H1 (cell line): Measurements from ENCODE around the gene IL21R. TPM values are rescaled to one million over a fixed set of nuclear protein-coding genes. Genes with fewer than 3 reads are reported as not detected.

Experiments used
- ASH2L ChIP-seq: fragments of 200-600, 300-600 bp; sonication (generic); IDR thresholded peaks from one replicate; pipeline ENCODE4 v1.7.1; 2017; ENCODE audit warnings: low read length
- CHD7 ChIP-seq: fragments of 300-600 bp; sonication (generic); IDR thresholded peaks from 2 replicates; pipeline ENCODE4 v1.7.1; 2012; ENCODE audit warnings: low read length, moderate library complexity, mild to moderate bottlenecking, inconsistent platforms; ENCODE audit not compliant: insufficient replicate concordance
- GTF2F1 ChIP-seq: IDR thresholded peaks from 2 replicates; pipeline ENCODE4 v1.6.1; 2012; ENCODE audit warnings: low read depth, low read length, improper control_type of control experiment, borderline replicate concordance
- HDAC6 ChIP-seq: IDR thresholded peaks from one replicate; pipeline ENCODE4 v1.7.1; 2012; ENCODE audit warnings: low read depth, mild to moderate bottlenecking, inconsistent platforms, low read length, moderate library complexity
- KDM4A ChIP-seq: IDR thresholded peaks from one replicate; pipeline ENCODE4 v1.7.1; 2012; ENCODE audit warnings: low read depth, mild to moderate bottlenecking, moderate library complexity, low read length, inconsistent platforms; ENCODE audit not compliant: severe bottlenecking
- SAP30 ChIP-seq: fragments of 300-600 bp; sonication (generic); IDR thresholded peaks from 2 replicates; pipeline ENCODE4 v1.7.1; 2012; ENCODE audit warnings: low read length, moderate library complexity, mild to moderate bottlenecking, inconsistent platforms; ENCODE audit not compliant: insufficient read depth, insufficient replicate concordance
- SIN3A ChIP-seq, 2 experiments: IDR thresholded peaks in 1 of 2; conservative IDR thresholded peaks in 1 of 2; 2 replicates each; pipeline ENCODE4 v1.6.1; 2011 to 2012; ENCODE audit warnings: low read length in 2 of 2, improper control_type of control experiment in 1 of 2, low read depth in 1 of 2, mild to moderate bottlenecking in 1 of 2
- SUZ12 ChIP-seq: fragments of 200-600 bp; sonication (generic); IDR thresholded peaks from 2 replicates; pipeline ENCODE4 v1.6.1; 2012; ENCODE audit warnings: mild to moderate bottlenecking, inconsistent platforms, low read length, moderate library complexity, mixed read lengths
- TEAD4 ChIP-seq: IDR thresholded peaks from 2 replicates; pipeline ENCODE4 v1.6.1; 2012; ENCODE audit warnings: low read depth, low read length, inconsistent platforms, mixed read lengths
- polyA plus RNA-seq, 7 experiments: library from polyadenylated mRNA; depleted of rRNA in 3 of 7; stranded (reverse) in 5 of 7; unstranded in 2 of 7; fragments of >200 nt in 5 of 7; fragments of 200-250 nt in 2 of 7; gene quantifications; 1 replicate in 5 of 7; 2 replicates in 1 of 7; 4 replicates in 1 of 7; pipeline versions ENCODE4 v1.2.1 to v1.2.3, GENCODE V29; 2011 to 2013; ENCODE audit warnings: missing spikeins in 2 of 7, mixed read lengths in 2 of 7
- total RNA-seq: library from RNA; stranded (reverse); fragmentation: NEBNext Ultra II Directional; extraction: Animal tissue kit (Norgen Biotek cat#: 25700); gene quantifications from 2 replicates; pipeline ENCODE4 v1.2.1, GENCODE V29; 2021

The IL21R gene
- total and polyA plus RNA-seq, 2 of the 8 experiments (the other 6 are each of a cell fraction or from before 2014, with no cell fraction given), result 0.34 to 0.70 TPM

- TF ChIP-seq CHD7 (no peak), SIN3A (conservative IDR thresholded peaks at IDR 0.05 in 1 of 2, IDR thresholded peaks at IDR 0.05 in 1 of 2; ENCODE audit: low read depth in 1 of 2, low read length in 2 of 2) (no peak), KDM4A (no peak), HDAC6 (no peak), TEAD4 (no peak), SAP30 (no peak), ASH2L (no peak), SUZ12 (no peak), GTF2F1 (no peak)
These were observed 14.2 kb upstream of the IL21R start (continued) for GRCh38 chr16:27387724-27388123.
